Hematopoietic multipotent progenitor cell treated with erythropoietin and hydrocortisone succinate and interleukin-3 and kit ligand, for 15 days (in vitro differentiated cells): ENCODE results near the gene POU5F1.
"Not testable (repeated sequence)": the region's sequence is repeated elsewhere in the genome, so short reads cannot be mapped to it uniquely, and the experiment has no call there.

Experiments used
- DNase-seq: peaks from one replicate; pipeline ENCODE4 v3.0.0-alpha.2; 2015; ENCODE audit warnings: low spot score

POU5F1 gene

DNA sequence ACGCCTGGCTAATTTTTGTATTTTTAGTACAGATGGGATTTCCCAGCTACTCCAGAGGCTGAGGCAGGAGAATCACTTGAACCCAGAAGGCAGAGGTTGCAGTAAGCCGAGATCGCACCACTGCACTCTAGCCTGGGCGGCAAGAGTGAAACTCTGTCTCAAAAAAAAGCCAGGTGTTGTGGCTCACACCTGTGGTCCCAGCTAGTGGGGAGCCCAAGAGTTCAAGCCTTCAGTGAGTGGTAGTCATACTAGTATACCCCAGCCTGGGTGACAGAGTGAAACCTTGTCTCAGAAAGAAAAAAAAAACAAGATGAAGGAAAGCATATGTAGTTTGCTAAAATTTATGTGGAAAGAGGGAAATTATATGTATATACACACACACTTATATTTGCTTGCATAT is 20.0 kb upstream of the POU5F1 start:
- DNase-seq, result no peak

DNA sequence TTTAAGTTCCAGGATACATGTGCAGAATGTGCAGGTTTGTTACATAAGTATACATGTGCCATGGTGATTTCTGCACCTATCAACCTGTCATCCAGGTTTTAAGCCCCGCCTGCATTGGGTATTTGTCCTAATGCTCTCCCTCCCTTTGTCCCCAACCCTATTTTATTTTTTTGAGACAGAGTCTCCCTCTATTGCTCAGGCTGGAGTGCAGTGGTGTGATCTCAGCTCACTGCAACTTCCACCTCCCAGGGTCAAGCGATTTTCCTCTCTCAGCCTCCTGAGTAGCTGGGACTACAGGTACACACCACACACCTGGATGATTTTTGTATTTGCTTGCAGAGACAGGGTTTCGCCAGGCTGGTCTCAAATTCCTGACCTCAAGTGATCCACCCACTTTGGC is 18.7 kb upstream of the POU5F1 start:
- not testable (repeated sequence) for DNase-seq

DNA sequence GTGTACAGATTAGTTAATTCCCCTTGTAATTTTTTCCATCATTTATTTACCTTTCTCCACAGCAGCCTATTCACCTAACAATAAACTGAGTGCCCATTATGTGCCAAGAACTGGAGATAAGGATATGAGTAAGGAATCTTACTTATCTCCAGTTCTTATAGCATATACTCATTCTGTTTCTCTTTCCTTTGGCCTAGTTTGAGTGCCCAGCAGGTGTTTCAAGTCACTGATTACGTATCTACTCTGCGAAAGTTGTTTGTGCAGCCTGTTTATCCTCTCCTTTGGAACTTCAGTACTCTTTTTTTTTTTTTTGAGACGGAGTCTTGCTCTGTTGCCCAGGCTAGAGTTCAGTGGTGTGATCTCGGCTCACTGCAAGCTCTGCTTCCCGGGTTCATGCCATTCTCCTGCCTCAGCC is 17.3 kb upstream of the POU5F1 start:
- DNase-seq, result no peak

DNA sequence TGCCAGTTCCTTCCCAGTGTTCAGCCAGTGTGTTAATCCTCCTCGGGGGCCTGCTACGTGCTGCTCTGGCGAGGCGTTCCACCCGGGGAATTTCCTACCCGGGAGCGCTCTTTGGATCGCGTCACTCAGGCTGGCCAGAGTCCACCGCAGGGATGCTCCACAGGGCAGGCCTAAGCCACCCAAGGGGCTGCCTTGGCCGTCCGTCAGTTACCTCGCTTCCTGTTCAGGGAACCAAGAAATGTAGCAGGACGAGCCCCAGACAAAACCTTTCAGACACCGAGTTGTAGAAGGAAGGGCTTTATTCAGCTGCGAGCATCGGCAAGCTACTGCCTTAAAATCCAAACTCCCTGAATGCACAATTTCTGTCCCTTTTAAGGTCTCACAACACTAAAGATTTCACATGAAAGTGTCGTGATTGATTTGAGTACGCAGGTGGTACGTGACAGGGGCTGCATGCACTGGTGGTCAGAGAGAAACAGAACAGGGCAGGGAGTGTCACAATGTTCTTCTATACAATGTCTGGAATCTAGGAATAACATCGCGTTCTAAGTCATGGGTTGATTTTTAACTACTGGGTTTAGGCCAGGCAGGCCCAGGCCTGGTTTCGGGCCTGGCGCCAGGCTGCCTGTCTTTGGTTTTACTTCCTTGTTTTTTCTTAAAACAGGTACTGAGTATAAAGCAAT is 15.7 kb upstream of the POU5F1 start:
- DNase-seq, result no peak

DNA sequence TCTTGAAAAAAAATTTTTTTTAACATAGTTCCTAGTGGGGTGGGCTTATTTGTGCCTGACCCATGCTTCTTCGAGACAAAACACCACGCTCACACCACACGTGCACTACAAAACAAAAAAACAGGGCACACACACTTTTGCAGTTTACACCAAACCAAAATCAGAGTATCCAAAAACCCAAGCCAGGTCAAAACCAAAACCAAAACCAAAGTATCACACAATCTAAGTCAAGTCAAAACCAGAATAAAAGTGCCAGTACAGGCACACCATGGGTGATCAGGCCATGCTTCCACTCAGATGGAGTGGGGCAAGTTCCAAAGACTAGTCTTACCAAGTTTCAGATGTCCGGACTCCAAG is 15.2 kb upstream of the POU5F1 start:
- not testable (repeated sequence) for DNase-seq

DNA sequence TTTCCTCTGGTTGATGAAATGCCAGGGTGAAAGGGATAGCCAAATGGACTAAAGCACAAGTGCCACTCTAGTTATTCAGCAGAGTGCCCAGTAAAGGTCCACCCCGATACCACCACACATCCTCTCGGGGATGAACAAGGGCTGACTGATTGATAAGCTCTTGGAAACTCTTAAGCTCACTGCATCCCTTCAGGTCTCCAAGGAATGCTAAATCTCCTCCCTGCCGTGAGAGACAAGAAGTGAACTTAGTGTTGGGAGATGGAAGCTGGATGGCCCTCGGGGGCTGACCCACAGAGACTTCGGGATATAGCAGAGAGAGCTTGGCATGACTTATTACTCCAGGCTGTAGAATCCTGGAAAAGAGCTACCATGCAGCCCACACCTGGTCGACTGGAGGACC is 13.4 kb upstream of the POU5F1 start:
- DNase-seq, result not testable (repeated sequence)

DNA sequence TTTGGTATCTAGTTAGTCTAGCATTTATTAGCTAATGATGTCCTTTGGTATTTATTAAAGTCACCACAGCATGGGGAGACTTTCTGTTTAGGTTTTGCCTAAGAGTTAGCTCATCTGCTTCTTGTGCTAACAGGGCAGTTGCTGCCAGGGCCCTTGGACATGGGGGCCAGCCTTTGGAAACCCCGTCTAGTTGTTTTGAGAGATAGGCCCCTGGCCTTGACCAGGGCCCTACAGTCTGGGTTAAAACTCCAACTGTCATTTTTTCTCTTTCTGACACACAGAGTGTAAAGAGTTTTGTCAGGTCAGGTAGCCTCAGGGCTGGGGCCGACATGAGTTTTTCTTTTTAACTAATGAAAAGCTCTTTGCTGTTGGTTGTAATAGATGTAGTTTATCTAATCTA is 12.8 kb upstream of the POU5F1 start:
- not testable (repeated sequence) for DNase-seq

DNA sequence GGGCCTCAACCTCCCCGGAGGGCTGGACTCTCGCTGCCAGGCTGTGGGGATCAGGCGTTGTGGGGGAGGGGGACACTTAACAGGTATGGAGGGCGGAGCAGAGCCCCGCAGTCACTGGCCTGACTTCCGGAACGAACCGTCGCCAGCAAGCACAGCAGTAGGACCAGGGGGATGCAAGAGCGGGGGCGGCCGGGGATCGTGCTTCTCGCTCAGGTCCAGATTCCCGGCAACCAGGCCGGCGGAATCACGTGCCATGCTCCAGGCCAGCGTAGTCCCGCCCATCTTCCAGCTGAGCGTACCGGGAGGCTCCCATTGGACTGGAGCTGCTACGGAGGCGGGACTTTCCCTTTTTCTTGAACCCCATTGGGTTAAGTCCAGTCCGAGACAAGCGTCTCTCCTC is 10.0 kb upstream of the POU5F1 start:
- DNase-seq, result peak; percentile 79

DNA sequence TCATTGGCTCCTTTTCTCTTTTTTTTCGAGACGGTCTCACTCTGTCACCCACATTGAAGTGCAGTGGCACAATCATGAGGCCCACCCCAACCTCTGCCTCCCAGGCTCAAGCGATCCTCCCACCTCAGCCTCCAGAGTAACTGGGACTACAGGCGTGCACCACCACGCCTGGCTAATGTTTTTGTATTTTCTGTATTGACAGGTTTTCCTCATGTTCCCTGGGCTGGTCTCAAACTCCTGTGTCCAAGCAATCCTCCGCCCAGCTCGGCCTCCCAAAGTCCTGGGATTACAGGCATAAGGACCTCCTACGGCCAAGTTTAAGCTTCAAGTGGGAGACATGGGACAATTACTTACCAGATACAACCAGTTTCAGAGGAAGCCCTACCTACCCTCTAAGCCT is 9.4 kb upstream of the POU5F1 start:
- DNase-seq, result no peak

DNA sequence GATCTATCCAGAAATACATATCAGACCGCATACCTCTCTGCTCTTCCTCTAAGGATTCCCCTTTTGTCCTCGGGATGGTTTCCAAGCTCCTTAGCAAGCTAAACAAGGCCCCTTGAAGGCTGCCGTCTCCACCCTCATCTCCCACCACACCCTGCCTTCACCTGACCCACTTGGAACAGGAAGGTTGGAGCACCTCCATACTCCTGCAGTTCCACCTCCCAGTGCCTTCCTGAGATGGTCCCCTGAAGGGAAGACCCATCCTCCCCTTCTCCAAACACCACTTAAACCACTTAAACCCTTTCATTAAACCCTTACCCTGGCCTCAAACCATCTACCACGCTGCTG is 8.5 kb upstream of the POU5F1 start:
- DNase-seq, result no peak

DNA sequence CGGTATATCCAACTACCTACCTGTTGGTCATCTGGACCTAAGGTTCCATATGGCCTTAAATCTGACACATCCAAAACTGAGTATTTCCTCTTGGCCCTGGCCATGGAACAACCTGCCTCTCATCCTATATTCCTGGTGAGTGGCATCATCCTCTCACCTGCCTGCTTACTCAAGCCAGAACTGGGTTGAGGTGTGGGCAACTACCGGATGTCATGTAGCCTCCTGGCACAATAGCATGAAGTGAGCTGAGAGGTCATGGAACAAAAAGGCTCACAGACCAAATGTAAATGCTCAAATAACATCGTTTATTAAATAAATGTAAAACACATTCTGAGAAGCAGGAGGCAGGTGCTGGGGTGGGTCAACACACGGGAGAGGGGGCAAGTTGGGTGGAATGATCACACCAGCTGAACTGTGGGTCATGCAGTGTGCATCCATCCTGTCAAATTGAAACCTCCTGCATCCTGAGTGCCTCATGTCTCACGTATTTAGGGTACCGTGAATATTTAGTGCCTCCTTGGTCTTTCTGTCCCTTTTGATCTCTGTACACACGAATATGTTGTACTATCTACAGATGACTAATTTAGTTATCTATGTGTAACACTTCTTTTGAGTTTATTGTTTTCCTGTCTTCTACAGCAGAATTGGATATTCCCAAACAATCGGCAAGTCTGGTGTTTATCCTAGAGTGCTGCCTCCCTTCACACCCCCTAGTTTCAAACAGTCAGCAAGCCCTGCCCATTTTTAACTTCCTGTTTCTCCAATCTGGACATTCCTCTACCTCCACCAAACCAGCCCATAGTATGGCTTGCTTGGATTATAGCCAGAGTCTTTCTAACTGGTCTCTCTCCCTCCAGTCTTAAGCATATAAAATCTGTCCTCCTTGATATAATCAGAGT is 7.9 kb upstream of the POU5F1 start:
- DNase-seq, result no peak

DNA sequence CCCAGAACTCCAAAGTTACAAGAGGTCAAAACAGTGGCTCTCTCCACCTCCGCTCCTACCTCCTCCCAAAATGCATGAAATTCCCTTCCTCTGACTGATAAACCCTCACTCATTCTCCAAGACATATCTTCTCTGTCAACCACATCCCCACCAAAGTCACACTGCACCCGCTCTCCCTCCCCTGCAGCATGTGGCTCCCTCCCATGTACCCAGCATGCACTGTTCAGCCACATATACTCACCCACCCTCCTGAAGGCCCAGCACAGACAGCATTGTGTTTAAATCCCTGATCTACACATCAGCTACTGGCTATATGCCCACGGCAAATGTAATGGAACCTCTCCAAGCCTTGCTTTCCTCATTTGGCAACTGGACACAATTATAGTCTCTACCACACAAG is 5.5 kb upstream of the POU5F1 start:
- DNase-seq, result no peak

DNA sequence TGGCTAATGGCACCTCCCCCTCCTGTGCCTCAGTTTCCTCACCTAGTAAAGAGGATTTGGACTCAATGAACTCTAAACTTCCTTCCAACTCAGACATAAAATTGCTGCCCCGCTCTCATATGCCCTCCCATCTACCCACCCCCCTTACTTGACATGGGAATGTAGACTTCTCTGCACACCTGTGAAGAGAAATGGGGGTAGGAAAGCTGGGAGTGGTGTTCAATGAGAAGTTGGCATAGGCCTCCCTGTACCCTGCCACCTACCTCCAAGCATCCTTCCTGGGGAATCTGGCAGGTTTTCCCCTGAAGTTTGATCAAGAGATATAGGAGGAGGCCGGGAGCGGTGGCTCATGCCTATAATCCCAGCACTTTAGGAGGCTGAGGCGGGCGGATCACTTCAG is 3.9 kb upstream of the POU5F1 start:
- DNase-seq, result no peak

DNA sequence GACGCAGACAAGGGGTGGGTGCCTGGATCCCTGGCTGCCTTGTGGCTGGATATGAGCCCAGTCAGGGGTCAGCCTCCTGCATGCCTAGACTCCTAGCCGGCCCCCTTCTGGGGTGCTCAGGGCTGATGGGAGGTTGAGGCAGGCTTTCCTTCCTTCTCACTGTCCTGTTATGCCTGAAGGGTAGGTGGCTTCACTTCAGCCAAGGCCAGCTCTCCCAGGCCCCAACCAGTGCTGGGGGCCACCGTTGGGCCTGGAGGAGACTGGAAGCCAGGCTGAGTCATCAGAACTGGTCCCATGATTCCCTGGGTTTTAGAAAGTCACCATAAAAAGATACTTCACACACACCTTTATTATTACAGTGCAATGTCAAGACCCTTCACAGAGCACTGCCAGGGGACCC is 2.9 kb upstream of the POU5F1 start:
- DNase-seq, result no peak

DNA sequence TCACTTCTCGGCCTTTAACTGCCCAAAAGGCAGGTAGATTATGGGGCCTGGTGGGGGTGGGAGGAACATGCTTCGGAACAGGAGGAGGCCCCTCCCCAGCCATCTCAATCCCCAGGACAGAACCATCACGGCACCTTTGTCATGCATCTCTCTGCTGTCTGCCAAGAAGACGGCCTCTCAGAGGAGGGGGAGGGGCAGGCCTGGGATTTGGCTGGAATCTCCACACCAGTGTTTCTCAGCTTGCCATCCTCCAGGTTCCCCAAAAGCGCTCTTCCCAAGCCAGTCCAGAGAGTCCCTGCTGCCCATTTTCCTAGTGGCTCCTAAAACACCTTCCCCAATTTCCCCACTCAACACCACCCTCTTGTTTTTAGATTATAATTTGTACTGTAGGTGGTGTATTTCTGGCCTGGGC is 2.5 kb upstream of the POU5F1 start:
- DNase-seq, result no peak

DNA sequence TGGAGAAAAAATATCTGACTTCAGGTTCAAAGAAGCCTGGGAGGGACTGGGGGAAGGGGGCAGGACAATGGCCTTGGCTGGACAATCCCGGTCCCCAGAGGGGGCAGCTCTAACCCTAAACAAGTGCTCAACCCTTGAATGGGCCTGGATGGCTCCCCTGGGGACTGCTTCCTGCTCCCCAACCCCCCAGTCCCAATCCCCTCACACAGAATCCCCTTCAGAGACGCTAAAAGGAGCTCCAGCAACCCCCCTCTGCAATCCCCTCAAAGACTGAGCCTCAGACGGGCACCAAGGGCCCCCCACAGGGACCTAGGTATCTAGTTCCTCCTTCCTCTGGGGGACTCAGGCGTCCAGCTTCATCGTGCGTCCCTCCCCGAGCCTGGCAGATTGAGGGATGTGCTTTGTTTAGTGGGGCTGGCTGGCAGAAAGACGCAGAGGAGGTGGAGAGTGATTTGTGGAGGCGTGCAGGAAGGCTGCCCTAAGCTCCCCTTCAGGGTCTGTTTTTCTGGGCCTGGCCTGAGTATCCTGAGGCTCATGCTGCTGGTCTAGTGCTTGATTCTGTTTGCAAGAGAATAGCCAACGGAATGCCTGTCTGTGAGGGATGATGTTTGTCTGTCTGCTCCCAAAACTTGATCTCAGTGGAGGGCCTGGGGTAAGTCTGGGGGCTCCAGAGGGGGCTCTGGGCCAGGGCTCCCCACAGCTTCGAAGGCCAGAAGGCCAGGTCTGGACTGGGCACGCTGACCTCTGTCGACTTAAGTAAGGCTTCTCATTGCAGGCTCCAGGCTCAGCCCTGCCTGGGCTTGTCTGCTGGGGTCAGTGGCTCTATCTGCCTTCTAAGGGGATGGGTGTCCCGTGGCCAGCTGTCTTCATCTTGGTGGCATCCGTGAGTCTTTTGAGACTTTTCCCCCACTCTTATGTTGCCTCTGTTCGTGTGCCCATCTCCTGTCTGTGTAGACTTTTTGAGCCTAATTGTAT is 1.7 kb upstream of the POU5F1 start:
- DNase-seq, result no peak

DNA sequence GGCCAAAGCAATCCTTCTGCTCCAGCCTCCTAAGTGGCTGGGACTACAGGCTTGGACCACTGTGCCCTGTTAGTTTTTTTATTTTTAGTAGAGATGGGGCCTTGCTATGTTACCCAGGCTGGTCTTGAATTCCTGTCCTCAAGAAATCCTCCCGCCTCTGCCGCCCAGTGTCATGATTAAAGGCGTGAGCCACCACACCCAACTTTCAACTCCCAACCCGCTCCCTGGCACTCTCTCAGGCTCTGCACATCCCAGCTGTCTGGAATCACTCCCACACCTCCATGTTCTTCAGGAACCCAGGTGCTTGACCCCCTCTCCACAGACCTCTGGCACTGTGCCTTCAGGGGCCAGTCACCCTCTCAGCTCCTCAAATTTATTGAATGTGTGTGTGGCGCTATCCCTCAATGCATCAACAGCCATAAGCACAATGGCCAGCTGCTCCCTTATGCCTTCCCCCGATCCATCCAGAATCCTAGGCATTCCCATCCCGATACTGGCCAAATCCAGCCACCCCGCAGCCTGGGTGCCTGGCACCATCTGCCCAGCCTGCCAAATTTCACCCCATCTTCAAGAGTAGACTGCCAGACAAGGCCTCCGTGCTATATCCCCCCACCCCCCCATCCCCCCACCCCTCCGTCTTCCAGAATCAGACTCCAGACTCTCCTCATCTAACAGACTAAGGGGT is 647 bp upstream of the POU5F1 start:
- no peak for DNase-seq

DNA sequence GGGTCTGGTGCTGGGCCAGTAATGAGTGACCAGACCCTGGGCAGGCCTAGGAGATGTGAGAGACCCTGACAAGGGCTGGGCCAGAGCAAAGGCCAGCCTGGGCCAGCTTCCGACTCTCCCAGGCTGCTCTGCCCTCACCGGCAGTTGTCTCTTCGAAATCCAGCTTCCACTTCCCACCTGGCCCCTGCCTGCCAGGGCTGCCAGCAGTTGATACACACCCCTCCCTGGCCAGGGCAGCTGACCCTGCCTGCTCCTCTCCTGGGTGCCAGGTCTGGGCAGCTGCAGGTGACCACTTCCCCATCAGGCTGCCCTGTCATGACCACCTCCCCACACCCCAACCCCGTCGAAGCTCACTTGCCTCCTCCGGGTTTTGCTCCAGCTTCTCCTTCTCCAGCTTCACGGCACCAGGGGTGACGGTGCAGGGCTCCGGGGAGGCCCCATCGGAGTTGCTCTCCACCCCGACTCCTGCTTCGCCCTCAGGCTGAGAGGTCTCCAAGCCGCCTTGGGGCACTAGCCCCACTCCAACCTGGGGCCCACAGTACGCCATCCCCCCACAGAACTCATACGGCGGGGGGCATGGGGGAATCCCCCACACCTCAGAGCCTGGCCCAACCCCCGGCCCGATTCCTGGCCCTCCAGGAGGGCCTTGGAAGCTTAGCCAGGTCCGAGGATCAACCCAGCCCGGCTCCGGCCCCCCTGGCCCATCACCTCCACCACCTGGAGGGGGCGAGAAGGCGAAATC is 453 bp downstream of the POU5F1 start:
- not testable (repeated sequence) for DNase-seq

DNA sequence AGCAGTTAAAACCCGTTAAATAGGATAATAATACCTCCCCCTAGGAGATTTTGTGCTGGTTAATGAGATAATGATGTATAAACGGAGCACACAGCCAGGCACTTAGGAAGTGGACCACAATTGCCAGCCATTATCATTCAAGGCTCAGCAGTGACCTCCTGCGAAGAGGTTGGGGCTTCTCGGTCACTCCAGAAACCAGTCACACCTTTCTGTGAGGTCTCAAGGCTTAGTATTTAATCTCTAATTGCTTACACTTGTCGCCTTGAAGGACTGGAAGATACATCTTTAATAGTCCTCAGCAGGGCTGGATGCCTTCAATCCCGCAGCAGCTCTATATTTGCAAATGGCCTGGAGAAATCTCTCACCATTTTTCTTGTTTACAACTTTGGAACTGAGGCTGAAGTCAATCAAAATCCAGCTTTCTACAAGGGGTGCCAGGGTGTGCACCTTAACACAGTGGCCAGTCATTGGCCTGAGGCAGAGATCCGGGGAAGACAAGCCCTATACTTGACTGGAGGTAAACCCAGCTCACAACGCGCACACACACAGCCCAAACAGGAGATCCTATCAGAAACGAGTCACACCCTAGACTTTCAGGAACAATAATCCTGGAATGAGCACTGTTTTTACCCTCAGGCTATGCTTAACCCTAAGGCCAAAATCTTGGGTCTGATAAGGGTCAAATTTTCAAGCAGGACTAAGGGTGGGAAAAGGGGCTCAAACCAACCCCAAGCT is 1.2 kb downstream of the POU5F1 start:
- DNase-seq, result no peak

DNA sequence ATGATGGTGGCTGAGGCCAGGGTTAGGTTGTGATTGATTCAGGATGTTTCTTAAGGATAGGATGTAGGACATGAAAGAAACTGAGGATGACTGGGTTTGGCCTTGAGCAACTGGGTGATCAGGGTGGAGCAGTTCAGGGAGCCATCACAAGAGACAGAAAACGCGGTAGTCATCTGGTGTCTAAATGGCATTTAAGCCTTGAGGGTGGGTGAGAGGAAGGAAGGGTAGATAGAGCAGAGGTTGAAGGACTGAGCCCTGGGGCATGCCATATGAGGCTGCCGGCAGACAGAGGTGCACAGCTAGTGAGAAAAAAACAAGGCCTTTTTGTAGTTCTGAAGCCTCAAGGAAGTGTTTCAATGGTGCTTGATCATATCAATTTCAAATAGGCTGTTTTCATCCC is 1.9 kb downstream of the POU5F1 start:
- no peak for DNase-seq

DNA sequence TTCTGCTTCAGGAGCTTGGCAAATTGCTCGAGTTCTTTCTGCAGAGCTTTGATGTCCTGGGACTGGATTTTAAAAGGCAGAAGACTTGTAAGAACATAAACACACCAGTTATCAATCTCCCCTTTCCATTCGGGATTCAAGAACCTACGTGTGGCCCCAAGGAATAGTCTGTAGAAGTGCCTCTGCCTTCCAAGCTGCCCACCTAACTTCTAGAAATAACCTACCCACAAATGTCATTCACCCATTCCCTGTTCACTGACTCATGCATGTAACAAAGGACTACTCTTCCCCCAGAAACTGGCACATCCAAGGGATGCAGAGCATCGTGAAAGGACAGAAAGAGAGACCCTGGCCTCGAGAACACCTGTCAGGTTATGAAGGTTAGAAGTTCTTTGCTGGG is 4.5 kb downstream of the POU5F1 start:
- DNase-seq, result no peak
